ENCODE measurements around the gene SMPD2.

DNA sequence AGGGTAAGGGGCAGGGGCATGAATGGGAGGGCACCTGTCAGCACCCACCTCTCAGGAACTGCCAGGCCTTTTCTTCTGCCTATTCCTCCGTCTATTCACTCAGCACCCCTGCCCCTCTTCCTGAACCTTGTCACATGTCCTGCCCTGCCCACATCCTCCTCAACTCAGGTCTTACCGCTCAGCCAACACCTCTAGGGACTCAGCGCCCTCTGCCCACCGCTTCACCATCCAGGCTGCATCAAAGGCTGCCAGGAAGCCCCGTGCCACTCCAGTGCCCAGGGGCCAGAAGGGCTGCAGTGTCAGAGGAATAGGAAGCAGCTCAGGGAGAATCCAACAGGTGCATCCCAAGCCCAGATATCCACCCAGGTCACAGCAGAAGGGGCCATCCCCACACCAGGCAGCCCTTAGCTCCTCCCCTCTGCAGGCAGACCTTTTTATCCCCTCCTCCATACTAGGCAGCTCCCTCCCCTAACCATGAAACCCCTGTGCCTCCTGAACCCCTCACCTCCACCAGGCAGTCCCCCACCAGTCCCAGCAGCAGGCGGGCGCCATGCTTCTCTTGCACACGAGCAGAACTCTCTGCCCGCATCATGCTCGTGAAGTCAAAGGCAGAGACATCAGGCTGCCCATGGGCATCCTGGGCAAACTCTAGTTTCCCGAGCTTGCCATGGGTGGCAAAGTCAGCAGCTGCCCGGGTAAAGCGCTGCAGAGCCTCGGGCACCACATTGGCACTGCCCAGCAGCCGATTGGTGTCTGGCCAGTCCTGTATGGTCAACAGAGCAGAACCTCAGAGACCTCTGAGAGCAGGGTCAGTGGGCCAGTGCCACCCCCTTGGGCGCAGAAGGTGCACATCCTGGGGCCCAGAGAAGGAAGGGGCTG is 9.5 kb downstream of the SMPD2 start:
- TF ChIP-seq CTCF (IDR thresholded peaks at IDR 0.05 in 4 of 5, conservative IDR thresholded peaks at IDR 0.05 in 1 of 5) (no peak), POLR2A (IDR thresholded peaks at IDR 0.05) (no peak)

All from gastrocnemius medialis (tissue), 4 donors.